Measurements from ENCODE around the gene ASIC2.

DNA sequence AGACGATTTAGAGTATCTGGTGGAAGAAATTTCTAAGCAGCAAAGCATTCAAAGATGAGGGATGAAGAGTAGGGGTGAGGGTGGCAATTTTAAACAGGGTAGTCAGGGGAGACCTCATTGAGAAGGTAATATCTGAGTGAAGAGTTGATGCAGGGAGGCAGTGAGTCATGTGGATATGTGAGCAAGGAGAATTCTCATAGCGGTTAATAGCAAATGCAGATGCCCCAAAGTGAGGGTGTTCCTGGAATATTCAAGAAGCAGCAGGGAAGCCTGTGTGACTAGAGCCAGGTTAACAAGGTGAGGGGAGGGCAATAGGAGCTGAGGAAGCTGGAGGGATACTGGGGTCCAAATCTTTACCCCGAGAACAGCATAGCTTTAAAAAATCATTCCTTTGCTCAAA, 187.2 kb downstream of the ASIC2 start:
- TF ChIP-seq, protein P1, sequence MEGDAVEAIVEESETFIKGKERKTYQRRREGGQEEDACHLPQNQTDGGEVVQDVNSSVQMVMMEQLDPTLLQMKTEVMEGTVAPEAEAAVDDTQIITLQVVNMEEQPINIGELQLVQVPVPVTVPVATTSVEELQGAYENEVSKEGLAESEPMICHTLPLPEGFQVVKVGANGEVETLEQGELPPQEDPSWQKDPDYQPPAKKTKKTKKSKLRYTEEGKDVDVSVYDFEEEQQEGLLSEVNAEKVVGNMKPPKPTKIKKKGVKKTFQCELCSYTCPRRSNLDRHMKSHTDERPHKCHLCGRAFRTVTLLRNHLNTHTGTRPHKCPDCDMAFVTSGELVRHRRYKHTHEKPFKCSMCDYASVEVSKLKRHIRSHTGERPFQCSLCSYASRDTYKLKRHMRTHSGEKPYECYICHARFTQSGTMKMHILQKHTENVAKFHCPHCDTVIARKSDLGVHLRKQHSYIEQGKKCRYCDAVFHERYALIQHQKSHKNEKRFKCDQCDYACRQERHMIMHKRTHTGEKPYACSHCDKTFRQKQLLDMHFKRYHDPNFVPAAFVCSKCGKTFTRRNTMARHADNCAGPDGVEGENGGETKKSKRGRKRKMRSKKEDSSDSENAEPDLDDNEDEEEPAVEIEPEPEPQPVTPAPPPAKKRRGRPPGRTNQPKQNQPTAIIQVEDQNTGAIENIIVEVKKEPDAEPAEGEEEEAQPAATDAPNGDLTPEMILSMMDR (conservative IDR thresholded peaks at IDR 0.05; ENCODE audit: low read depth, low read length): no peak
- TF ChIP-seq EZH2 (IDR thresholded peaks at IDR 0.05; ENCODE audit: low read length, unreplicated experiment): no peak
